Measurements from ENCODE around the gene CCDC38.

Gene CCDC38

DNA sequence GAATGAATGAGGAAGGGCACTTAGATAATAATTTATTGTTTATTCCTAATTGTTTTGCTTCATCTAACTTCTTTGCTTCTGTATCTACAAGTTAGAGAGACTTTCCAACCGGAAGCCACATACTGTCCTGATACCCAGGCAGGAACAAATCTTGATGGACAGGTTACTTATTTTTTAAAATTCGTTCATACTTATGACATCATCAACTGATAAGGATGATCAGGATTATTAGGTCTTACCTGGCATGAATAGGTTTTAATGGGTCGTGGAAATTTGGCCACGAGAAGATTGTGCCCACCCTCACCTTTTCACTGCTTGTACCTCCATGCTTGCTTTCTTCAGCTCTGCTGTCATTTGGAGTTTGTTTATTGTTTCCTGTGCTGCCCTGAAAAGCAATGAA lies 44.3 kb downstream of the CCDC38 start:
- H4K20me1 ChIP-seq (ENCODE audit: low read depth, low read length): no peaks in the 10 kb centered on the region
- no peak overlapping the region for H2AFZ ChIP-seq (ENCODE audit: low read depth, low read length, severe bottlenecking)
- no peak overlapping the region for H3K4me3 ChIP-seq (ENCODE audit: insufficient read depth, low read length, poor library complexity, severe bottlenecking)
- H3F3A ChIP-seq (ENCODE audit: insufficient read depth): no peaks in the 10 kb centered on the region
- H3K79me2 ChIP-seq (ENCODE audit: insufficient read depth, low read length): no peaks in the 10 kb centered on the region
- H3K9me2 ChIP-seq (replicated peaks; ENCODE audit: insufficient read depth, low read length): no peaks in the 10 kb centered on the region
- H3K4me2 ChIP-seq (ENCODE audit: low read depth, low read length, poor library complexity, severe bottlenecking): no peak overlapping the region
- no peaks in the 10 kb centered on the region for H3K36me3 ChIP-seq (ENCODE audit: low read length)
- H3K9me3 ChIP-seq (ENCODE audit: insufficient read depth, low read length): no peaks in the 10 kb centered on the region
- no peak overlapping the region for H3K9ac ChIP-seq (ENCODE audit: low read length)
- no peaks in the 10 kb centered on the region for H3K27me3 ChIP-seq (ENCODE audit: low read length)
- TF ChIP-seq, protein P1, sequence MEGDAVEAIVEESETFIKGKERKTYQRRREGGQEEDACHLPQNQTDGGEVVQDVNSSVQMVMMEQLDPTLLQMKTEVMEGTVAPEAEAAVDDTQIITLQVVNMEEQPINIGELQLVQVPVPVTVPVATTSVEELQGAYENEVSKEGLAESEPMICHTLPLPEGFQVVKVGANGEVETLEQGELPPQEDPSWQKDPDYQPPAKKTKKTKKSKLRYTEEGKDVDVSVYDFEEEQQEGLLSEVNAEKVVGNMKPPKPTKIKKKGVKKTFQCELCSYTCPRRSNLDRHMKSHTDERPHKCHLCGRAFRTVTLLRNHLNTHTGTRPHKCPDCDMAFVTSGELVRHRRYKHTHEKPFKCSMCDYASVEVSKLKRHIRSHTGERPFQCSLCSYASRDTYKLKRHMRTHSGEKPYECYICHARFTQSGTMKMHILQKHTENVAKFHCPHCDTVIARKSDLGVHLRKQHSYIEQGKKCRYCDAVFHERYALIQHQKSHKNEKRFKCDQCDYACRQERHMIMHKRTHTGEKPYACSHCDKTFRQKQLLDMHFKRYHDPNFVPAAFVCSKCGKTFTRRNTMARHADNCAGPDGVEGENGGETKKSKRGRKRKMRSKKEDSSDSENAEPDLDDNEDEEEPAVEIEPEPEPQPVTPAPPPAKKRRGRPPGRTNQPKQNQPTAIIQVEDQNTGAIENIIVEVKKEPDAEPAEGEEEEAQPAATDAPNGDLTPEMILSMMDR (IDR thresholded peaks at IDR 0.05; ENCODE audit: insufficient read depth, low read length, poor library complexity, severe bottlenecking): no peak
- TF ChIP-seq EZH2phosphoT487 (conservative IDR thresholded peaks at IDR 0.05; ENCODE audit: low read length): no peak
- H3K27ac ChIP-seq (ENCODE audit: low read depth, low read length): no peak overlapping the region

DNA sequence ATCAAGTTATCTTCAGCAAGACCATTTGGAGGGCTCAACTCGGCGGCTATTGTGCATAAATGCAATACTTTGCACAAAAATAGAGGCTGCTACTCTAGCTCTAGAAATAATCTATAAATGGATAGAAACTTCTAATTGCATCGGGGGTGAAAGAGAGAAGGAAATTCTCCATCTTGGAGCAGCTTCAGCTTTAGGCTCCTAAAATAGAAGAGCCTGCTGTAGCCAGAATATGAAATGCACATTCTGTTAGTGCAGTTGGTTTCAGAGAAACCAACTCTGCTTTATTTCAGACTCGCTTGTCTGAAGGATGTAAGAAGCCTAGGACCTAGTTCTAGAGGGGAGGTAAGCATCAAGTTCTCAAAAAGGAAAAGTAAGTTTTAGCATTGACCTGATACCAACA lies 45.6 kb downstream of the CCDC38 start:
- no peaks in the 10 kb centered on the region for H3K79me2 ChIP-seq (ENCODE audit: insufficient read depth, low read length)
- H3F3A ChIP-seq (ENCODE audit: insufficient read depth): no peaks in the 10 kb centered on the region
- no peak overlapping the region for H3K9ac ChIP-seq (ENCODE audit: low read length)
- no peak overlapping the region for H3K4me3 ChIP-seq (ENCODE audit: insufficient read depth, low read length, poor library complexity, severe bottlenecking)
- H3K27ac ChIP-seq (ENCODE audit: low read depth, low read length): no peak overlapping the region
- no peaks in the 10 kb centered on the region for H4K20me1 ChIP-seq (ENCODE audit: low read depth, low read length)
- H2AFZ ChIP-seq (ENCODE audit: low read depth, low read length, severe bottlenecking): no peak overlapping the region
- no peak for TF ChIP-seq EZH2phosphoT487 (conservative IDR thresholded peaks at IDR 0.05; ENCODE audit: low read length)
- TF ChIP-seq, protein P1 (IDR thresholded peaks at IDR 0.05; ENCODE audit: insufficient read depth, low read length, poor library complexity, severe bottlenecking): no peak
- H3K27me3 ChIP-seq (ENCODE audit: low read length): no peaks in the 10 kb centered on the region
- no peaks in the 10 kb centered on the region for H3K36me3 ChIP-seq (ENCODE audit: low read length)
- H3K4me2 ChIP-seq (ENCODE audit: low read depth, low read length, poor library complexity, severe bottlenecking): no peak overlapping the region
- H3K9me3 ChIP-seq (ENCODE audit: insufficient read depth, low read length): no peaks in the 10 kb centered on the region
- no peaks in the 10 kb centered on the region for H3K9me2 ChIP-seq (replicated peaks; ENCODE audit: insufficient read depth, low read length)

DNA sequence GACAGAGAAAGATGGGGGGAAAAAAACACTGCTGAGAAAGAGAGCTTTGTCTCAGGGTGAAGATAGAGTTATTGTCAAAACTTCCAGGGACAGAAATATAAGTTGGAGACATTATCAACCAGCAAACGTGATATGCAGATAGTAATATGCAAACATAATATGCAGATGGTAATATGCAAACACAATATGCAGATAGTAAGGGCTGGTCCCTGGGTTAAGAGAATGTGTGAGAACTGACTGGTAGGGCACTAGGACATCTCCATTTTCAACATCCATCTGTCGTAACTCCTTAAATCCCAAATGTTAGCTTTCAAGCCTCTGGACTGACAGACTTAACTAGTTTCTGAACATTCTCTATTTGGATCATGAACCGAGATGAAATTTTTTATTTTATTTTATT lies 51.5 kb downstream of the CCDC38 start:
- H3K4me3 ChIP-seq (ENCODE audit: insufficient read depth, low read length, poor library complexity, severe bottlenecking): no peak overlapping the region
- TF ChIP-seq EZH2phosphoT487 (conservative IDR thresholded peaks at IDR 0.05; ENCODE audit: low read length): no peak
- TF ChIP-seq, protein P1 (IDR thresholded peaks at IDR 0.05; ENCODE audit: insufficient read depth, low read length, poor library complexity, severe bottlenecking): no peak

More for the DNA sequence above, 51.5 kb downstream of the CCDC38 start:
- no peaks in the 10 kb centered on the region for H3K36me3 ChIP-seq (ENCODE audit: low read length)
- H3F3A ChIP-seq (ENCODE audit: insufficient read depth): no peaks in the 10 kb centered on the region
- H4K20me1 ChIP-seq (ENCODE audit: low read depth, low read length): no peaks in the 10 kb centered on the region
- no peak overlapping the region for H3K9ac ChIP-seq (ENCODE audit: low read length)
- H3K27ac ChIP-seq (ENCODE audit: low read depth, low read length): no peak overlapping the region
- H2AFZ ChIP-seq (ENCODE audit: low read depth, low read length, severe bottlenecking): no peak overlapping the region
- no peaks in the 10 kb centered on the region for H3K79me2 ChIP-seq (ENCODE audit: insufficient read depth, low read length)
- H3K27me3 ChIP-seq (ENCODE audit: low read length): no peaks in the 10 kb centered on the region
- H3K4me2 ChIP-seq (ENCODE audit: low read depth, low read length, poor library complexity, severe bottlenecking): no peak overlapping the region
- no peaks in the 10 kb centered on the region for H3K9me3 ChIP-seq (ENCODE audit: insufficient read depth, low read length)
- no peaks in the 10 kb centered on the region for H3K9me2 ChIP-seq (replicated peaks; ENCODE audit: insufficient read depth, low read length)
